ENCODE measurements around the gene TMEM81. TPM values are rescaled to one million over a fixed set of nuclear protein-coding genes. Genes with fewer than 3 reads are reported as not detected.

TMEM81 gene
- total RNA-seq, result 0.67 and 1.3 TPM in 2 replicates

GRCh38 chr1:205084360-205084759 is at the start of gene TMEM81:
Gene TMEM81 (minus strand): TSS chr1:205084460. CDS start chr1:205084320, 140 bp downstream.

GRCh38 chr1:205121660-205122488 is 37.6 kb upstream of the TMEM81 start, which contains the start of gene RBBP5:
Gene RBBP5 (minus strand): TSS chr1:205121978. CDS start chr1:205121873, 105 bp downstream.

GRCh38 chr1:205042911-205043806 is 41.1 kb downstream of the TMEM81 start, which contains the start of gene CNTN2:
Gene CNTN2 (plus strand): TSS chr1:205043212. CDS start chr1:205053186, 9,974 bp downstream.

Other genes starting within 250 kb of the TMEM81 start
- under 0.01 TPM in 1 of 2 replicates, not detected in the other for gene NFASC, start 213.6 kb downstream of the TMEM81 start, total RNA-seq
- gene CNTN2, start 41.2 kb downstream of the TMEM81 start, total RNA-seq, result not detected in 2 replicates
- 16.7 and 19.8 TPM in 2 replicates for gene RBBP5, start 37.5 kb upstream of the TMEM81 start, total RNA-seq
- 10.1 and 10.5 TPM in 2 replicates for gene DSTYK, start 127.2 kb upstream of the TMEM81 start, total RNA-seq
- 2.0 and 2.1 TPM in 2 replicates for gene TMCC2, start 143.5 kb upstream of the TMEM81 start, total RNA-seq
- 3.1 and 3.3 TPM in 2 replicates for gene NUAK2, start 237.3 kb upstream of the TMEM81 start, total RNA-seq

All from vein endothelial cell (primary cell).